IPS-18a (cell line): Measurements from ENCODE around the gene STAU1.
A peak's percentile ranks its signal among the peaks of the same experiment; 100 is the strongest.
"Not testable (repeated sequence)": the region's sequence is repeated elsewhere in the genome, so short reads cannot be mapped to it uniquely, and the experiment has no call there.

Experiments
- H3K27ac ChIP-seq: one replicate; pipeline ENCODE4 v1.5.1; 2013; ENCODE audit warnings: low read length
- H3K27me3 ChIP-seq: one replicate; pipeline ENCODE4 v1.6.1; 2013; ENCODE audit warnings: mild to moderate bottlenecking, low read length; ENCODE audit not compliant: control insufficient read depth, insufficient read depth
- H3K36me3 ChIP-seq: one replicate; pipeline ENCODE4 v1.6.1; 2013; ENCODE audit warnings: low read depth, low read length; ENCODE audit not compliant: control insufficient read depth
- H3K4me1 ChIP-seq: one replicate; pipeline ENCODE4 v1.6.1; 2013; ENCODE audit warnings: low read depth, low read length; ENCODE audit not compliant: control insufficient read depth
- H3K4me3 ChIP-seq: one replicate; pipeline ENCODE4 v1.5.1; 2013; ENCODE audit warnings: low read length
- H3K9ac ChIP-seq: one replicate; pipeline ENCODE4 v1.6.1; 2013; ENCODE audit warnings: mild to moderate bottlenecking, low read length, moderate library complexity
- H3K9me3 ChIP-seq: one replicate; pipeline ENCODE4 v1.6.1; 2013; ENCODE audit warnings: low read depth, low read length; ENCODE audit not compliant: control insufficient read depth

STAU1 gene

GRCh38 chr20:49199729-49200293 is 11.7 kb upstream of the STAU1 start:
- no peaks in the 10 kb centered on the region for H3K9me3 ChIP-seq
- no peak overlapping the region for H3K4me3 ChIP-seq
- H3K9ac ChIP-seq: no peak overlapping the region
- no peaks in the 10 kb centered on the region for H3K27me3 ChIP-seq
- no peaks in the 10 kb centered on the region for H3K4me1 ChIP-seq
- H3K36me3 ChIP-seq: no peaks in the 10 kb centered on the region
- H3K27ac ChIP-seq: no peak overlapping the region

DNA sequence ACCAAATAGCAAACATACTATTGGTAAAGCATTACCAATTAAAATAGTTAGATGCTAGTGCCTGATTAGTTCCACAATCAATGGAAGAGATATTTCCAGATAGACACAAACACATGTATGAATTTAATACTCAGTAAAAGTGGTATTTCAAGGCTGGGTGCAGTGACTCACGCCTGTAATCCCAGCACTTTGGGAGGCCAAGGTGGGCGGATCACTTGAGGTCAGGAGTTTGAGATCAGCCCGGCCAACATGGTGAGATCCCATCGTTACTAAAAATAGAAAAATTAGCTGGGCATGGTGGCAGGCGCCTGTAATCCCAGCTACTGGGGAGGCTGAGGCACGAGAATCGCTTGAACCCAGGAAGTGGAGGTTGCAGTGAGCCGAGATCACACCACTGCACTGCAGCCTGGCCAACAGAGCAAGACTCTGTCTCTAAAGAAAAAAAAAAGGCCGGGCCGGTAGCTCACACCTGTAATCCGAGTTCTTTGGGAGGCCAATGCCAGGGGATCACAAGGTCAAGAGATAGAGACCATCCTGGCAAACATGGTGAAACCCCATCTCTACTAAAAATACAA is 4.9 kb upstream of the STAU1 start:
- H3K9ac ChIP-seq, H3K9me3 ChIP-seq, H3K27ac ChIP-seq, H3K36me3 ChIP-seq, H3K27me3 ChIP-seq, H3K4me3 ChIP-seq, H3K4me1 ChIP-seq: not testable (repeated sequence)

DNA sequence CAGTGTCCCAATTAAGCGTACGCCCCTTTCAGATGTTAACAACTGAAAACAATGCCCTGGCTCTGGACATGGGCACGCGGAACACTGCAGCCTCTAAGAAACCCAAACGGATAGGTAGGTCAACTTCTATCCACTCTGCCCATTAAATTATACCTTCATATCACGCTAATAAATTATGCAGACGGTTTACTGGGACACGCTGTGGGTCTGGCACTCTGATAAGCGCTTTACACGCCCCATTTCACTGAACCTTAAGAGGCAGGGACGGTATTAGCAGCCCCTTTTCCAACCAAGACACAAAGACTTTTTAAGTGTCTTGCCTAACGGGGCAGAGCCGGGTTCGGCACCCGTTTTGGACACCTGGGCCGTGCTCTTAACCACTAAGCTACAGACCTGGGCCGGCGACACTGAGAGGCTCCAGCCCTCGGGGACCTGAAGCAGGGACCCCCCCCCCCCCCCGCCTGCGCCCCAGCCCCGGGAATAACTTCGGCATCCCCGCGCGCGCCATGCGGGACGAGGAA is 744 bp downstream of the STAU1 start:
- no peaks in the 10 kb centered on the region for H3K27me3 ChIP-seq
- H3K36me3 ChIP-seq: no peaks in the 10 kb centered on the region
- H3K4me3 ChIP-seq: peak overlapping the region; percentile 77
- H3K27ac ChIP-seq: no peak overlapping the region
- H3K4me1 ChIP-seq: peaks cover 9% of the 10 kb centered on the region
- no peaks in the 10 kb centered on the region for H3K9me3 ChIP-seq
- peak overlapping the region; percentile 49 for H3K9ac ChIP-seq

DNA sequence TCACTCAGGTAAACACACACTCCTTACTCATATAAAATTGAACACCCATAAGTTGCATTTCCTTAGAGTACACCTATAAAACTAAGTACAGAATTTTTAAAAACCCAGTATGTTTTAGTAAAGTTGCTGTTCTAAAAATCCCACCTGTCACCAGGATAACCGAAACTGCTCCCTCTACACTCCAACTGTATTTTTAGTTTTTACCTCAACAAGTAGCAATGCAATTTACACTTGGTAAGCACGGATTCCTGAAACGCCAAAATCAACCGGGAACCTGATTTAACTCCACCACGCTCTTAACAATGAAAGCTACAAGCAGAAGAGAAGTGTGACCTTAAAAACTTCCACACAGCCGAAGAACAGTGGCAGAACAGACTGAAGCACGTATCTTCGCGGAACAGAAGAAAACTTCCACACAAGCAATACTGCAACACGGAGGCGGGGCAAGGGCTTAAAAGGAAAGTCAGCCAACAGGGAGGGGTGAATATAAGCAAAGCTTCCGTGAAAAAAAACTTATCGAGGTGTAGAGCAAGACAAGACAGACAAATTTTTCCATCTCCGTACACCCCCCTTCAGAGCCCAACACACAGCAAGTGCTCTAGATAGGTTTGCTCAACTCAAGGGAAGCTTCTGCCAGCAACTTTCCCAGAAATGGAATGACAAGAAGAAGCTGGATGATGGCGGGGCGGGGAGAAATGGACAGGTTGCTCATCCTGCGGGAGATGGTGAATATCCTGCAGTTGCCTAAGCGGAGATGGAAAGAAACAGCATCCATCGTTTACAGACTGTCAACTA is 1.4 kb downstream of the STAU1 start:
- H3K36me3 ChIP-seq: no peaks in the 10 kb centered on the region
- H3K4me3 ChIP-seq: peak overlapping the region; percentile 77
- H3K4me1 ChIP-seq: peaks cover 9% of the 10 kb centered on the region
- H3K27ac ChIP-seq: no peak overlapping the region
- H3K9ac ChIP-seq: peak overlapping the region; percentile 49
- H3K9me3 ChIP-seq: no peaks in the 10 kb centered on the region
- no peaks in the 10 kb centered on the region for H3K27me3 ChIP-seq

- H3K36me3 ChIP-seq: no peaks in the 10 kb centered on the region
- H3K9me3 ChIP-seq: no peaks in the 10 kb centered on the region
- H3K4me3 ChIP-seq: no peak overlapping the region
- H3K9ac ChIP-seq: no peak overlapping the region
- no peaks in the 10 kb centered on the region for H3K27me3 ChIP-seq
- peaks cover 9% of the 10 kb centered on the region for H3K4me1 ChIP-seq
- no peak overlapping the region for H3K27ac ChIP-seq
Measured at GRCh38 chr20:49185071-49185761, 2.9 kb downstream of the STAU1 start.

- H3K27ac ChIP-seq: no peak overlapping the region
- peaks cover 9% of the 10 kb centered on the region for H3K4me1 ChIP-seq
- H3K4me3 ChIP-seq: no peak overlapping the region
- H3K27me3 ChIP-seq: no peaks in the 10 kb centered on the region
- no peaks in the 10 kb centered on the region for H3K36me3 ChIP-seq
- H3K9ac ChIP-seq: no peak overlapping the region
- H3K9me3 ChIP-seq: no peaks in the 10 kb centered on the region
Measured at GRCh38 chr20:49184691-49185070, 3.5 kb downstream of the STAU1 start.

GRCh38 chr20:49184084-49184501 is 4.0 kb downstream of the STAU1 start:
- H3K36me3 ChIP-seq, H3K4me3 ChIP-seq, H3K27ac ChIP-seq, H3K9me3 ChIP-seq, H3K27me3 ChIP-seq, H3K9ac ChIP-seq: not testable (repeated sequence)
- H3K4me1 ChIP-seq: peaks cover 13% of the 10 kb centered on the region

DNA sequence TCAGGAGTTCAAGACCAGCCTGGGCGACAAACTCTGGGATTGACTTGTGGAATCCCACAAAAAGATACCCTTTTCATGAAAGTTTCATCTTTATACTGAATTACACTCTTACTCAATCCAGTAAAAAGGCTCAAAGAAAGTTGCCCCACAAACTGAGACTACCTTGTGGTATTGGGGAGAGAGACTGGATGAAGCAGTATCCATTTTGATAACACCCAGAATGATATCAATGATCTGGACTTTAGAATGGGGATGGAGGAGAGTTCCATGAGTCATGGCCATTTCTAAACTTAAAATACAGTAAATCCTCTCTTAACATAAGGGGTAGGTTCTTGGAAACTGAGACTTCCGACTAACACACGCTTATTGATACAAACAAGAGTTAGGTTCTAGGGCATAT is 4.7 kb downstream of the STAU1 start:
- Histone ChIP-seq H3K4me1 (peaks cover 13% of the 10 kb centered on the region), H3K27ac (no peak overlapping the region), H3K36me3 (no peaks in the 10 kb centered on the region), H3K4me3 (no peak overlapping the region), H3K9ac (no peak overlapping the region), H3K9me3 (no peaks in the 10 kb centered on the region), H3K27me3 (no peaks in the 10 kb centered on the region)

DNA sequence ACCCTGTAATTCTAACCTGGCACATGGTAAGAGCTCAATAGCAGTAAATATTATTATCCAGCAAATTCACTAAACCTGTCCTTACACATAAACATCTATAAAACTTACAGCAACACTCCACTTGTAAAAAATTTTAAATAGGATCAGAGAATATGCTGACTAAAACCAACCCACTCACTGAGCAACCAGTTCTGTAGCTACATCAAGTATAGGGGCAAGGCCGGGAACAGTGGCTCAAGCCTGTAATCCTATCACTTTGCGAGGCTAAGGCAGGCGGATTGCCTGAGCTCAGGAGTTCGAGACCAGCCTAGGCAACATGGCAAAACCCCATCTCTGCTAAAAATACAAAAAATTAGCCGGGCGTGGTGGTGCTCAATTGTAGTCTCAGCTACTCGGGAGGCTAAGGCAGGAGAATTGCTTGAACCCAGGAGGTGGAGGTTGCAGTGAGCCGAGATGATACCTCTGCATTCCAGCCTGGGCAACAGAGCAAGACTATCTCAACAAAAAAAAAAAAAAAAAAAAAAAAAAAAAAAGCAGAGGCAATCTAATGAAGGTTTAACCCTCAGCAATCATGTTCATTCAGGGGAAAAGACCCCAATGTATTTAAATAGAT is 6.8 kb downstream of the STAU1 start:
- Histone ChIP-seq H3K27me3 (no peaks in the 10 kb centered on the region), H3K9ac (no peak overlapping the region), H3K4me1 (peaks cover 7% of the 10 kb centered on the region), H3K9me3 (no peaks in the 10 kb centered on the region), H3K27ac (no peak overlapping the region), H3K36me3 (peaks cover 1% of the 10 kb centered on the region), H3K4me3 (no peak overlapping the region)

- H3K27me3 ChIP-seq: no peaks in the 10 kb centered on the region
- no peak overlapping the region for H3K9ac ChIP-seq
- H3K9me3 ChIP-seq: no peaks in the 10 kb centered on the region
- peaks cover 6% of the 10 kb centered on the region for H3K4me1 ChIP-seq
- H3K4me3 ChIP-seq: no peak overlapping the region
- peaks cover 3% of the 10 kb centered on the region for H3K36me3 ChIP-seq
- no peak overlapping the region for H3K27ac ChIP-seq
Measured at GRCh38 chr20:49179368-49180277, 8.5 kb downstream of the STAU1 start.
